Activated CD4-positive, alpha-beta T cell treated with anti-CD3 and anti-CD28 coated beads, Interleukin-2, Interleukin-6, amounts not matched to agents 100 ng/mL and 50 ng/mL, durations not matched to agents 16 hours and 8 hours (primary cell): ENCODE data around the gene TNIK.

Experiments
- DNase-seq: peaks from one replicate; pipeline ENCODE4 v3.0.0-alpha.2; 2020

TNIK gene

DNA sequence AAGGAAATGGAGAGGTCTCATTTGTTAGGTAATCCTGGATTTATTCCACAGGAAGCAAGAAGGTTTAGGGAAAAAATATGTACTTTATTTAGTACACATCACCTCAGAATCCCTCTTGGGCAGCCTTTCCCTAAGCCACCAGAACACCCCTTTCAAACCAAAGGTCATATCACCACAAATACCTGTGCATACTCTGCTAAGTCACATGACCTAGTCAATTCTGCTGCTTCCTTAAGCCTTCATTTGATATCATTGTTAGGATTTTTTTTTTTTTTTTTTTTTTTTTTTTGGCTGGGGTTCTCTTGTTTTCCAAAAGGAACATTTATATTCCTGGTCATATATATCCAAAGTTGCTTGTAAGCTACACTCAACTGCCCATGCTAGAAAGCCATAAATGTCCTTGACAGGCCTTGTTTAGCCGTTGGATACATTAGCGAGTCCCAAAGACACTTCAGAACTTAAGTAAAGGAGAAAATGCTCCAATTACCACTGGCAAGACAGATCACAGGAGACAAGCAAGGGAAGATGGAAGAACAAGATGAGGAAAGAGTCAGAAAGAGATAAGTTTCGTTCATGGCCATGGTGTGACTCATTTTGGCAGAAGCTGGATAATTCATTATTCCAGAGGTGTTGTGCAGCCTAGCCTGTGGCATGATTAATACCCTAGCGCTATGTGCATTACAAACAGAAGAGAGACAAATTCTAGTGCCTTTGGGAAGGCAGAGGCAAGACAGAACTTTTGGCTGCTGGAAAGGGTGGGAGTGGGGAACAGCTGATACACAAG is 278.1 kb downstream of the TNIK start:
- no peak for DNase-seq

DNA sequence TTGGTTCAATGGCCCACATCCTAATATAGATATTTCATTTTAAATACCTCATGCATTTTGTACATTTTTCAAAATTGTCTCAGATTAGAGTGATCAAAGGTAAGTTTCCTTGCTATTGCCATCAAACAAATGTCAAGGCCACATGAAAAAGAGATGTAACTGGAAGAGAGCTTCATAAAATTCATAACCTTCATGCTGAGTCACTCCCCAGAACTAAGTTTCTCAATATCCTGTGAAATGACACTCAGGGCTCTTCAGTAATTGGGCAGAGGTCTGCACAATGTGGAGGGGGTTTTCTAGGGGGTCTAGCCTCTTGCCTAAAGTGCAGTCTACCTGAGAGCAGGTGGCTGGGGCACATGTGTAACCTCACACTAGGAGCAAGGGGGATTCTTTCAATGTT is 281.5 kb downstream of the TNIK start:
- DNase-seq: peak; percentile 25

DNA sequence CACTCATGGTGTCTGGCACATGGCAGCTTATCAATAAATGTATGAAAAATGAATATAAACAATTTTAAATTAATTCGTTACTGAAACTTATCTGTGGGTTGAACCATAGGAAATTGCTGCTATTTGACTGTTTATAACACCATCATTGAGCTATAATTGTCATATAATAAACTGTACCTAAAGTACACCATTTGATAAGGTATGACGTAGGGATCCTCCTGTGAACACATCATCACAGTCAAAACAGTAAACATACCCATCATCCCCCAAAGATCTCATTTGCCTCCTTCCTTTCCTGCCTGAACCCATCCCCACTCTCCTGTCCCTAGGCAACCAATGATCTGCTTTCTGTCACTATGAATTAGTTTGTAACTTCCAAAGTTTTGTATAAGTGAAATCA is 282.7 kb downstream of the TNIK start:
- DNase-seq: no peak

DNA sequence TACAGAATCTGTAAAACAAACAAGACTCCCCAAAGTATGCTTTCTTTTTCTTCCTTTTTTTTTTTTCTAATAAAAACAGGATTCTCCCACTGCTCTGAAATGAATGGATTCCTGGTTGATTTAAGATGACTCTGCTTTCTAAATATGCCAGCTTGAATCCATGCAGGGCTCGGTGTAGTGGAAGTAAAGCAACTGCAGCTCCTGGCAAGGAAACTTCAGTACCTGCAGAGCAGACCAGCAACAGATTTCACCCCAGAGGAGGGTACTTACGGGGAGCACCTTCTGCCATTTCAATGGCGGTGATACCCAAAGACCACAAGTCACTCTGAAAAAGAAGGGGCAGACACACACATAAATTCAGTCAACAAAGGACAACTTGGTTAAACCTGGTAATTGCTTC is 283.1 kb downstream of the TNIK start:
- DNase-seq: no peak

DNA sequence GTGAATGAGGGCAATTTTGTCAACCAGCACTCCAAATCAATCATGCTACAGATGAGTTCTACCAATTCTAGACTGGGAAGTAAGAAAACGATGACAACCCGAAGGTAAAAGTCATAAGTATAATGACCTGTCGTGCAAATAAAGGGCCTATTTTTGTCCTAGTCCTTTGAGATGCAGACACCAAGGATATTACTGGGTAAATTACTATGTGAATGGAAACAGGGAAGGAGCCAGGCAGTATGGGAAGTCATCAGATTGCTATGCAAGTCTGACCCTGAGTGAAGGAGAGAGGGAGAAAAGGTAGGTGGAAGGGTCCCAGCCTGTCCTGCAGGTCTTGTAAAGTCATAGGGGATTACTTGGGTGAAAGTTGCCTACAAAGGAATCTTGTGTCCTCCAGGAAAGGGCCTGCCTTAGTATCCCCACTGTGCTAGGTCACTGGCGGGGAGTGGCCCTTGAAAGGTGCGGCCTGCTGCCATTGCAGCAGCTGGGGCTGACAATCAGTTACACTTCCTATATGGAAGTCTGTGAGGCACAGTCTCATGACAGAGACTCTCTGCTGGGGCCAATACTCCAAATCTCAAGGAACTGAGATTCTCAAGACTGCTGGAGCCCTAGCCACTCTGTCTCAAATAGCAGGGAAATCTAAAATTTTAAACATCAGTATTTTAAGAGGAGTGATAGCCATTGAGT is 283.8 kb downstream of the TNIK start:
- DNase-seq: no peak

DNA sequence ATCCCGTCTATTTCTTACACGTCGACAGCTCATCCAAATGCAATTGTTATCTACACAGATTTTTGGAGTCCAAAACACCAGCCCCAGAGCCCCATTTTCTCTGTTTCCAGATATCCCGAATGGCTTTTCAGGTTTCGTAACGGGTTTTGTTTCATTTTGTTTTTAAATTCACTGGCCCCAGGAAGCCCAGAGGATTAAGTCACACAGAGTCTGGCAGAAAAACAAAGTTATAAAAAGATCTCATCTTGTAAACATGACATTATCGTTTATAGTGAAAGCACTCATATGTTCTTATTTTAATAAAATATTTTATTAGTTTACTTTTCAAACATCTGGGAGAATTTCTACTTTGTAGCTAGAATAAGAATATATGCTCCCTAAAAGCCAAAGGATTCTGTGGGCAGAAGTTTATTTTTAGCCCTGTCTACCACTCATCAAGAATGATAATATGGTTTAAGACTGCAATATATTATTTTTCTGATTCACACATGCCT is 284.4 kb downstream of the TNIK start:
- no peak for DNase-seq

DNA sequence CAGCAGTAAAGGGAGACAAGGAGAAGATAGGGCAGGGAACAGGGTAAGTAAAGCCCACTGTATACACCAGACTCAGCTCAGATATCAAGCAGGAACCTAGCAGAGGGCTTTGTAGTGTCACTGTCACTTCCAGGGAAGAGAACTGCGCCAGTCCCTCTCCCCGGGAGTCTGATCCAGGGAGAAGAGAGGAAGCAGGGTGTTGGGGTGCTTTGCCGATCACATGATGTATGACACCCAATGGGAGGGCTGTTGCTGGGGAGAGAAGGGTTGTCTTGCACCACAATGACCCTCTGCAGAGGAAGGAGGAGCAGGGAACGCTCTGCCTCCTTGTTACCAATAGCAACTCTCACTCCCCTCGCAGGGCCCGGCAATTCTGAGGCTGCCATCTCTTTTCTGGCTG is 286.5 kb downstream of the TNIK start:
- DNase-seq: no peak

DNA sequence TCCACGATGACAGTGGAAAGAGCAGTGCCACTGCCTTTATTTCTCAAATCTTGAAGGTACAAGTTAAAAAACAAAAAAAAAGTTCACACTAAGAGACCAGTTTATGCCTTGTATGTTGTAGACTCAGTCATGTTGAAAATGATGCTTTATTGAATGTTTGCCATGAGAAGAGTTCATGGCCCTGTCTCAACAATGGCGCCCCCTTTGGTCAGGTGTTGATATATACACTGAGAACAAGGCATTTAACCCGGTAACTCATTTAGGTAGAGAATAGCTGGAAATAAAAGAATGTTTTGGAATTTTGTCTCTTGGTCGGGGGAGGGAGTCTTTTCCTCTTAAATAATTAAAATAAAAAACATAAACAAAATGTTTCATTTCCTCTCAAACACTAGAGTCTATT is 288.1 kb downstream of the TNIK start:
- DNase-seq: peak; percentile 25

DNA sequence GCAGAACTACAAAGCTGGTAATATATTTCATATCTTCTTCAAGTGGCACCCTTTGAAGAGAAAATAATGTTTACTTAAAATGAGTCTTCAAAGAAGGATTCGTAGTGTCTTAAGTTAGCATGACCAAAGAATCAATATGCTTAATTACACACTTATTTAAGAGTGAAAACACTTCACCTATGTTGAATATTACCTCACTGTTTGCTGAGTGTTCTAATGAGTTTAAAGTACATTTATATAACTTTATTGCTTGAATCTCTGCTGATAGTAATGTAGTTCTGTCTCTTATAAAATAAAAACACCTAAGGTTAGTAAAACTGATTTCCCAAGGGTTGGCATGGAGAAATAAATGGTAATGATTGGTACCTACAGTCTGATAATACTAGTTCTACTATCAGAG is 290.3 kb downstream of the TNIK start:
- no peak for DNase-seq

DNA sequence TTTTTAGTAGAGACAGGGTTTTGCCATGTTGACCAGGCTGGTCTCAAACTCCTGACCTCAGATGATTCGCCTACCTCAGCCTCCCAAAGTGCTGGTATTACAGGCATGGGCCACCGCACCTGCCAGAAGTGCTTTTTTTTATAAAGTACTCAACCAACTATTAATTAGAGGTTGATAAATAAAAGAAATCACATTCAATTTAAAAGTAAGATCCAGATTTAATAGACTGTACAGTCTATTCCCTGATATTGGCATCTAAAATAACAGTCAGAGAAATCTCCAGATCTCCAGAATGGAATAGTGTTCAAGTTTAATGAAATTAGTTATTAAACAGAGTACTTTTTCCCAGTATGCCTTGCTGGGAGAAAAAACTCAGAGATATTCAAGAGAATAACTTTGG is 290.8 kb downstream of the TNIK start:
- DNase-seq: no peak

DNA sequence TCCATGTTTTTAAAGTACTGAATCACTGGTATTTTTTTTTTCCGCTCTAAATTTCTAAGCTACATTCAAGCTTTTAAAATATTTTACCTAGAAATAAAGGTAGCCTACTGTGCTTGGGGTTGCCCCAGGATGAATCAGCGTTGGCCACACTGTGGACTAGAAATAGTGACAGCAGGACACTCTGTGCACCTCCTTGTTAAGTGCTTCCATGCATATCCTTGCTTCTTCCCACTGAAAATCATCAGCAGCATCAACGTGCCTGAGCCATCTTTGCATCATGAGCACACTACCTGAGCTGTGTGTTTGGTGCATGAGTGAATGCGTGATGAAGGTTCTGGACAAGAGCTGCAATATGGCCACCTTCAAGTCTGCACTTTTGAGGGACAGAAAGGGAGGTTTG is 291.7 kb downstream of the TNIK start:
- DNase-seq: no peak

DNA sequence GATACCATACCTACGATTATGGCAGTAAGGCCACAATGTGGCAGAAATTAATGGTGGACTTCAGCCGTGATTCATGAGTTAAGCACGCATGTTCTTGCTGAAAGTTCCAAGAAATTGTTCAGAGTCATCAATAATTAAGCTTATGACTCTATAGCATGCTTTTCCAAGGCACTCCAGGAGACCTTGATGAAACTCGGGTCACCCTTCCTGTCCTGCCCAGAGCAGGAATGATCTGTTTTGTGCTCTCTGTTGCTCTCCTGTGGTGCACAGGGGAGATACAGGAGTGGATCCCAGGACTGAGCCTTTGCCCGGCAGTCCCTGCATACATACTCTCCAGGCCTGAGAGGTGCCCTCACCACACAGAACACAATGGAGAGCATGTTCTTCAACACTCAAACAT is 292.1 kb downstream of the TNIK start:
- no peak for DNase-seq

DNA sequence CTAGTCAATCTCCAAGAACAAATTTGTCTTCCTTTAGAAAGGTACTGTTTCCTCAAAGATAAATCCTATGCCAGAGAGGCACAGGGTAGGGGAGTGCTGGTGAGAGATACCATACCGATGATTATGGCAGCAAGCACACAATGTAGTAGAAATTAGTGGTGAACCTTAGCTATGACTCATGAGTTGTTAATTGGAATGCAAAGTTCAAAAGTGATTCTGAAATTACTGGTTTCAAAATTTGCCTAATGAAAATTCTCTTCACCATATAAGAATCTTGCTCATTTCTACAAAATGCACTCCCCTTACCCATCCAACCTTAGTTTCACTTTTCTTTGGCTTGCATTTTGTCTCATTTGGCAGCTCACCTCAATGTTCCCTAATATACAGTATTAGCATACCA is 294.2 kb downstream of the TNIK start:
- peak; percentile 56 for DNase-seq

DNA sequence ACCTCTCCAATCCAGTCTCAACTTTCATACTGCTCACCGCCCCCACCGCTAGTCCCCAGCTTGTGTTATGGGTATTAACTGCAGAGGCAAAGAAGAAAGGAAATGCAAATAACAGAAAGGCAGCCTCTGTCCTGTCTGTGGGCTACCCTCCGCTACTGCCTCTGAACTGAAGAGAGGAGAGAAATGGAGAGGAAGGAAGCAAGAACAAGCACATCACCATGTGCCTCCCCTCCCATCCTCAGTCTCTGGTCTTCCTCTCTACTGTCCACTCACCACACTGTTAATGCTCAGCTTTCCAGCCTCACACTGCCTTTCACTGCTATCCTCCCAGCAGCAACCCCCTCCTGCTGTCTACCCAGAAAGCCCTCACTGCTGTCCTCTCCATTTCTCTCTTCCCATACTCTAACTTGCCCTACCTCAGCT is 294.7 kb downstream of the TNIK start:
- DNase-seq: peak; percentile 9

DNA sequence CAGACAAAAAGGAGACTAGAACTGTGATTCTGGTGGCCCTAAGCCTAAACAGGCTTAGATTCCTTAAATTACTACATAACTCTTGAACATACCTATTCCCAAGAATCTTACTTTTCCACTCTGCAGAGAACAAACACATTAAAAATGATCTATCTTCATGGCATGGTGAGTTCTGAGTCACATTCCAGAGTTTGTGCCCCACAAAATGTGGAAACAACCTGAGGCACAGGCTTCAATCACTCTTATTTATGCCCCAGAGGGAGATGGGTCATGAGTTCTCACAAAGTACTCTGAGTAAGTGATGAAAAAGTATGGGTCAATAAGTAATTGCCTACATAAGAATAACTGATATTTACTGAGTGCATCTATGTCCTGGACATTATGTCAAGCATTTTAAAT is 296.1 kb downstream of the TNIK start:
- DNase-seq: no peak

DNA sequence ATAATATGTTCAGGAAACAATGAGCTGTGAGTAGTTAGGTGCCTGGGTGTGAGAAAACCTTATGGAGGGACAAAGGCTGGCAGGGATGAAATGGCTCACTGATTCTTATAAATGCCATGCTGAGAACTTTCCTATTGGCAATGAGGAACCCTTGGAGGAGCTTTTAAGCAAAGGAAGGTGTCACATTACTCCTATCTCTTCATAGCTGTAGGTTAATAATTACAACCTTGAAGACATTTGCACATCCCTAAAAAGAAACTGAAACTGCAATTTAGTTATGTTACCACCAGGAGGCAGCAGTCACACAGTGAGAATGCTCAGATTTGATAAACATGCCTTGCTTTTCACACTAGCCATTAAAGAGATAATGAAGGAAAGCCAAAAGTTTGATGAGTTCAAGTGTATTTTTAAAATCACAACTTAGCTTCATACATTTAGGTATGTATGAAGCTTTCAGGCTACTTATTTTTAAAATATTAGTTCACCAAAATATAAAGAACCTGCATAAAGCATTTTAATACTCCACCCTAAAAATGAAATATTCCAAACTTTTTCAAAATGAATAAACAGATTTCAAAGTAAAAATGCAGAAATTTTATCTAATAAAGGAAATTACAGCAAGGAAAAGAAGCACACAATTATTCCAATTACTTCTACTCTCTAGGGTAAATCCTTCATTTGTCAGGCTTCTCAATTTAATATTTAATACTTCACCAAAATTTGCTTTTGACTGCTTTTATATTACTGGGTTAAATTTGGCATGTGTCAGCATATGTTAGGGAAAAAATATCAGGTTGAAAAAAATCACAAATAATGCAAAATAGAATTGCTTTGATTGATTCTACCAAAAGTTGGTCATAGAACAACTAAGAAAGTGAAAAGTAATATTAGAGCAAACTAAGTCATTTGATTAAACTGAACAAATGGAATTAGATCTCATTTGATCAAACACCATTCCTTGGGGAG is 296.8 kb downstream of the TNIK start:
- peak; percentile 55 for DNase-seq

DNA sequence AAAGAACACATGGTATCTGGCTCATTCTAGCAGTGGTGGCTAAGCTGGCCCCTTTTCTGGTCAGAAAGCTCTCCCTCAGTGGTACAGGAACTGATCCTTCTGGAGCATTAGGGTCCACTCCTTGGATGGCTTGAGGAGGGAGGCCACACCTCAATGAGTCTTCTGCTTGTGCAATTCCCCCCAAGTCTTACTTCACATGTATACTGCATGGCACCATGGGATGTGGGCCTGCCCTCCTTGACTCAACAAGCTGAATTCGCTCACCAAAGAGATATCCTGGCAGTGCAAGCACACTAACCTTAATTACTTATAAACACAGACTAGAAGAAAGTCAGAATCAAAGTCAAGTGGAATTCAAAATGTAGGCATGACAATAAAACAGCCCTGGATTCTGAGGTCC is 299.9 kb downstream of the TNIK start:
- DNase-seq: no peak

DNA sequence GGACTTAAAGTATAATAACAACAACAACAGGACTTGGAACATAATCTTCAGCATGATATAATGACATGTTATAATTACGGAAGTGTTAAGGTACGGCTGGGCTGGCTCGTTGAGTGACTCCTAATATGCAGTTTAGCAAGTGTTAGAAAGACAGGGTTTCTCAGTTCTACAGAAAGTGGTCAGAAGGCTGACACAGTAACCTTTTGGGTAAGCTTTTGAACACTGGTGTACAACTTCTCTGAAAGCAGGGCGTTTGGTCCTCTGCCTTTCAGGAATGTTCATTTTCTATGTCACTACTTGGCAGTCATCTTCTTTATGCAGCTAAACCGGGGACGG is 300.4 kb downstream of the TNIK start:
- no peak for DNase-seq

DNA sequence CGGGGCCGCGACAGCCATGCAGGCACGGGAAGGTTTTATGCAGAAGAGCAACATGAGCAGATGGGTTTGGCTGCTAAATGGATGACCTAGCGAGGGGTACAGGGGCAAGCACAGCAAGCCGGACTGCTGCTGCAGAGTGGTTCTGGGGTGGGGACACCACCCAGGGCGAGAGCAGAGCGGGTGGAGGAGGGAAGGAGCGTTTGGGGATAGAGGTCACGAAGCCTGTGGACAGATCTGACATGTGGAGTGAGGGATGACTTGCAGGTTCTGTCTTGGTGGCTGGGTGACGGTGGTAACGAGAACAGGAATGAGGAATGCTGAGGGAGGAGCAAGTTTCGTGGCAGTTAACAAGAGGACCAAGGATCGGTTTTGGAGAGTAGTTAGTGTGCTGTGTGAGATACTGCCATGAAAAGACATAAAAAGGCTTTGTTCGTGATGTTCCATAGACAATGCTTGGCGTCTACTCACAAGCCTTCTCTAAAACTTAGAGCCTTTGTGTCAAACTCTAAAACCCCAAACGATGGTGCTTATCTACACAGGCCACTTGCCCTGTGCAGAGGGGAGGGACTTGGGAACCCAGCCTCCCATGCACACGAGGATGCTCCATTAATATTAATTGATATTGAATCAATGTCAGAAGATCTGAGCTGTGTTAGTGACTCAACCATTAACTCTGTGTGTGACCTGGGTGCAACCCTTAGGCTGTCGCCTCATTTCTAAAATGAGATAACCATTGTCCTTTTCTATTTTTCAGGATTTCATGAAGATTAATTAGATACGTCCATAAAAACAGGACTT is 301.0 kb downstream of the TNIK start:
- DNase-seq: no peak

DNA sequence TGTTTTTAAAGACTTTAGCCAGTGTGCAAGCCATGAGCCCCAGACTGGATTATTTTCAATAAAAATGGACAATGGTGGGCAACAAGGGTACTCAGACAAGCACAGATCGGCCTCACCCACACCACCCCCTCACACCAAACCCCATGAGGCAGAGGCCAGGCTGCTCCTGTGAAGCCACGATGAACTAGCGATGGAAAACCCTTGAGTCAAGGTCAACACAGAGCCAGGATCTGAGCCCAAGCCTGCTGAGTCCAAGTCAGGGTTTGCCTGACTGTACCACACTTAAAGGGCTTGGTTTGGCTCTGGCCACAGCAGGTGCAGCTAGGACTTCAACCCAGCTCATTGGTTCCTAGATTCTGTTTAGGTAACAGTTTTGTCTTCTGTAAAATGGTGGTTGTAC is 302.2 kb downstream of the TNIK start:
- DNase-seq: no peak

DNA sequence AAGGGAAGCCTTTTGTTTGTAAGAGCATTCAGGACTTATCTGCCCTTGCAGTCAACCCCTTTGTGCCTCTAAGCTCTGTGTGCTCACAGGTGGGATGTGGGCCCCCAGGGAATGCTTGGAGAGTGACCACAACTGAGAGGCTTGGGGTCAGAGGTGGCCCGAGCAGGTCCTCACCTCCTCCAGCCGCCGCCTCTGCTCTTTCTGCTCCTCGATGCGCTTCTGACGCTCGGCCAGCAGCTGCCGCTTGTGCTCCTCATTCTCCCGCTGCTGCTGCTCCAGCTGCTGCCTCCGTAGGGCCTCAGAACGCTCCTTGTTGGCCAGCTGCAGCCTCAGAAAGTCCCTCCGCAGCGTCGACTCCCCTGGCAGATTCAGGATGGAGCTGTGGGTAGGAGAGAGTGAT is 302.9 kb downstream of the TNIK start:
- no peak for DNase-seq

DNA sequence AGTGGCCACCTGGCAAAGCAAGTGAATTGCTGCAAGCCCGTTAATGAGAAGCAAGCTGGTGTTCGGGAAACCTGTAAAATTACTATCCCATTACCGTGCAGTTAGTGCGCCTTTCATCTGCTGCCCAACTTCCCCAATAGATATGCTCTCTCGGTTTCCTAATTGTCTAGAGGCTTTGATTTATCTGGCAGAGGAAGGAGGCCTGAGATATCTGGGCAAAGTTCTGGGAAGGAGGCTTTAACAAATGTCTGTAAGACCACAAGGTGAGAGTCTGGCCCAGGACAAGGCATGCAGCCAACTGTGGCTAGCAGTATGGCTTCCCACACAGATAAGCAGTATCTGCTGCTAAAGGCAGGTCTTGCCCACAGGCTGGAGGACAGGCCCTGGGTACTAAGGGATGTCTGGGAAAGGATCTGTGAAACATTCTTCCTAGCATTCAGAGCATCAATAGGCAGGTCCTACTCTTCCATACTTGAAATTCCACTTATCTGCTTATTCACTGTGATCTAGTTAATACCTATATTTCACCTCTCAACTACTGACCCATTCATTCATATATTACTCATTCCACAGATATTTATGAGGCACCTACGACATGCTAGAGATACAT is 303.7 kb downstream of the TNIK start:
- DNase-seq: no peak
